HepG2 (cell line): Measurements from ENCODE around the gene C2orf49. TPM values are rescaled to one million over a fixed set of nuclear protein-coding genes. Genes with fewer than 3 reads are reported as not detected.

ENCODE experiments used
- ATAC-seq: fragments of 200-7000 bp; cut with Tn5 transposase; 3 replicates; pipeline ENCODE4 v1.9.1; 2020; ENCODE audit warnings: mild to moderate bottlenecking, moderate library complexity
- BruUV-seq: library from RNA; stranded (reverse); fragments of 400-500 nt; replicated peaks from 2 replicates; lab custom pipeline; 2021; lab: Mats Ljungman, UMichigan
- CTCF ChIA-PET: fragments of 300-600 bp; formaldehyde crosslinking; extraction: SDS; loops from one replicate; lab custom pipeline; 2021; ENCODE audit warnings: low total read pairs, inconsistent platforms, low intra/inter-chr PET ratio; lab: Yijun Ruan, JAX
- POLR2A ChIA-PET: fragments of 350-600 bp; sonication (Branson Sonifier 250); formaldehyde crosslinking; loops from one replicate; lab custom pipeline; 2020; ENCODE audit warnings: antibody characterized with exemption, inconsistent platforms; lab: Yijun Ruan, JAX
- DNase-seq: peaks from one replicate; pipeline ENCODE4 v3.0.0-alpha.2; 2015; ENCODE audit warnings: low spot score
- FAIRE-seq: peaks from 3 replicates; lab custom pipeline; 2011; peaks lifted over from hg19 to GRCh38; lab: Jason Lieb, UNC
- H2AFZ ChIP-seq: one replicate; pipeline ENCODE4 v1.6.1; 2011; ENCODE audit warnings: low read length, inconsistent platforms
- H3K27ac ChIP-seq: fragments of 300-600 bp; 3 replicates; pipeline ENCODE4 v1.8.0; 2011; ENCODE audit warnings: mixed run types, mild to moderate bottlenecking, mixed read lengths, low read length, inconsistent platforms; ENCODE audit not compliant: insufficient read depth; ENCODE audit errors: extremely low read length
- H3K27me3 ChIP-seq, 2 experiments: fragments of 200-600 bp in 1 of 2; 2 replicates in 1 of 2; 3 replicates in 1 of 2; pipeline versions ENCODE4 v1.6.0 to v1.8.0; 2011; ENCODE audit warnings: low read length in 2 of 2, mild to moderate bottlenecking in 2 of 2, moderate library complexity in 2 of 2, inconsistent platforms in 1 of 2; ENCODE audit not compliant: insufficient read depth in 2 of 2, control insufficient read depth in 1 of 2
- H3K36me3 ChIP-seq, 2 experiments: fragments of 200-600 bp in 1 of 2; replicated peaks in 1 of 2; 2 replicates in 1 of 2; 3 replicates in 1 of 2; pipeline versions ENCODE4 v1.5.1 to v1.8.0; 2011; ENCODE audit warnings: low read length in 2 of 2, inconsistent platforms in 1 of 2; ENCODE audit not compliant: insufficient read depth in 2 of 2, control insufficient read depth in 1 of 2
- H3K4me1 ChIP-seq: 2 replicates; pipeline ENCODE4 v1.5.1; 2012; ENCODE audit warnings: low read length, inconsistent platforms; ENCODE audit not compliant: insufficient read depth
- H3K4me2 ChIP-seq: 2 replicates; pipeline ENCODE4 v1.6.0; 2011; ENCODE audit warnings: low read depth, low read length, inconsistent platforms
- H3K4me3 ChIP-seq, 3 experiments: fragments of 200-600 bp in 1 of 3; sonication (generic), shearing (Covaris generic) in 1 of 3; replicated peaks in 1 of 3; 2 replicates each; pipeline ENCODE4 v1.5.1; 2011 to 2016; ENCODE audit warnings: low read length in 3 of 3, inconsistent platforms in 2 of 3, low read depth in 2 of 3, mild to moderate bottlenecking in 2 of 3, control low read depth in 1 of 3, mixed read lengths in 1 of 3; ENCODE audit not compliant: insufficient read depth in 1 of 3
- H3K79me2 ChIP-seq: one replicate; pipeline ENCODE4 v1.6.1; 2011; ENCODE audit warnings: low read length, inconsistent platforms; ENCODE audit not compliant: insufficient read depth
- H3K9ac ChIP-seq: 2 replicates; pipeline ENCODE4 v1.6.0; 2011; ENCODE audit warnings: mild to moderate bottlenecking, low read depth, low read length, inconsistent platforms; ENCODE audit not compliant: insufficient read depth
- H3K9me3 ChIP-seq: 2 replicates; pipeline ENCODE4 v1.5.1; 2012; ENCODE audit warnings: mild to moderate bottlenecking, low read length
- H4K20me1 ChIP-seq: 2 replicates; pipeline ENCODE4 v1.6.0; 2011; ENCODE audit warnings: inconsistent platforms, mild to moderate bottlenecking, low read length, moderate library complexity; ENCODE audit not compliant: insufficient read depth
- AGO1 ChIP-seq: fragments of 200-400 bp; formaldehyde crosslinking; IDR thresholded peaks from 2 replicates; pipeline ENCODE4 v1.6.1; 2017; ENCODE audit warnings: mild to moderate bottlenecking, low read depth, low read length, moderate library complexity; ENCODE audit not compliant: poor library complexity, severe bottlenecking
- MTF1 ChIP-seq: sonication (generic); formaldehyde crosslinking; IDR thresholded peaks from 2 replicates; pipeline ENCODE4 v1.5.0; 2020; ENCODE audit warnings: missing genetic modification reagents
- NBN ChIP-seq: fragments of 450-650 bp; conservative IDR thresholded peaks from 2 replicates; pipeline ENCODE4 v1.6.1; 2017
- NONO ChIP-seq, 2 experiments: fragments of 450-650 bp in 1 of 2; sonication (generic) in 1 of 2; formaldehyde crosslinking in 1 of 2; IDR thresholded peaks in 1 of 2; conservative IDR thresholded peaks in 1 of 2; 2 replicates each; pipeline versions ENCODE4 v1.6.1 to v1.8.0; 2017 to 2022; ENCODE audit warnings: mild to moderate bottlenecking in 1 of 2, missing genetic modification reagents in 1 of 2, moderate library complexity in 1 of 2
- RAD21 ChIP-seq: fragments of 450-650 bp; formaldehyde crosslinking; IDR thresholded peaks from 2 replicates; pipeline ENCODE4 v1.5.0; 2020; ENCODE audit warnings: mild to moderate bottlenecking
- SYNCRIP ChIP-seq: fragments of 200-400 bp; formaldehyde crosslinking; IDR thresholded peaks from 2 replicates; pipeline ENCODE4 v1.6.1; 2018; ENCODE audit warnings: mild to moderate bottlenecking, low read depth, low read length; ENCODE audit not compliant: insufficient read depth
- ZFX ChIP-seq: sonication (generic); formaldehyde crosslinking; IDR thresholded peaks from 2 replicates; pipeline ENCODE4 v1.4.0; 2020; ENCODE audit warnings: mild to moderate bottlenecking, low read depth, missing genetic modification reagents, moderate library complexity
- ZNF549 ChIP-seq: sonication (generic); formaldehyde crosslinking; IDR thresholded peaks from 2 replicates; pipeline ENCODE4 v1.5.0; 2020; ENCODE audit warnings: missing genetic modification reagents
- ZNF678 ChIP-seq: sonication (generic); formaldehyde crosslinking; IDR thresholded peaks from 2 replicates; pipeline ENCODE4 v1.4.0; 2020; ENCODE audit warnings: mild to moderate bottlenecking, missing genetic modification reagents
- WGBS: methylation state at CpG from one replicate; pipeline ENCODE4 v1.1.6; 2017; ENCODE audit warnings: low lambda C conversion rate; 5-methylcytosine and 5-hydroxymethylcytosine counted together
- in situ Hi-C: cut with HindIII; loops from 2 replicates; pipeline ENCODE4 v1.10.0; 2017; ENCODE audit warnings: low pct_unique_long_range_greater_than_20kb; ENCODE audit not compliant: extremely low pct_ligation_motif_present
- intact Hi-C: fragments of 100-400 bp; cut with micrococcal nuclease; formaldehyde crosslinking; loops from one replicate; pipeline ENCODE4 v1.10.0; 2022; ENCODE audit not compliant: unreplicated experiment
- polyA plus RNA-seq, 8 experiments: library from polyadenylated mRNA; depleted of rRNA in 3 of 8; stranded (reverse) in 7 of 8; unstranded in 1 of 8; fragments of >200 nt; fragmentation: Illumina TruSeq in 4 of 8; extraction: Trizol in 4 of 8; gene quantifications; 2 replicates each; pipeline versions ENCODE4 v1.2.1 to v1.2.3, GENCODE V29; 2011 to 2016; ENCODE audit warnings: low read depth in 4 of 8, missing spikeins in 1 of 8, mixed read lengths in 1 of 8; ENCODE audit not compliant: insufficient read depth in 1 of 8
- total RNA-seq, 5 experiments: library from RNA; depleted of rRNA; stranded (reverse); fragments of >200 nt; fragmentation: Illumina TruSeq; extraction: Trizol; gene quantifications; 2 replicates each; pipeline ENCODE4 v1.2.3, GENCODE V29; 2016; ENCODE audit warnings: low read depth in 1 of 5
- TF ChIP-seq, protein P1 (sequence below): sonication (generic); formaldehyde crosslinking; IDR thresholded peaks from 2 replicates; pipeline ENCODE4 v1.8.0; 2022; ENCODE audit warnings: missing genetic modification reagents, low read depth, mild to moderate bottlenecking, borderline replicate concordance
- TF ChIP-seq, protein P2 (sequence below), 2 experiments: sonication (generic) in 1 of 2; formaldehyde crosslinking in 1 of 2; IDR thresholded peaks; 2 replicates each; pipeline versions ENCODE4 v1.5.1 to v1.6.1; 2011 to 2020; ENCODE audit warnings: borderline replicate concordance in 1 of 2, low read depth in 1 of 2, low read length in 1 of 2, mild to moderate bottlenecking in 1 of 2, missing genetic modification reagents in 1 of 2, moderate library complexity in 1 of 2
- TF ChIP-seq, protein P3 (sequence below): sonication (generic); formaldehyde crosslinking; IDR thresholded peaks from 2 replicates; pipeline ENCODE4 v1.8.0; 2022; ENCODE audit warnings: missing genetic modification reagents, mild to moderate bottlenecking, inconsistent platforms, borderline replicate concordance
- TF ChIP-seq, protein P4 (sequence below): sonication (generic); formaldehyde crosslinking; IDR thresholded peaks from 2 replicates; pipeline ENCODE4 v1.5.0; 2020; ENCODE audit warnings: mild to moderate bottlenecking, missing genetic modification reagents

The C2orf49 gene
- total and polyA plus RNA-seq, 2 of the 13 experiments (the other 11 are each of a cell fraction or from before 2014, with no cell fraction given): 24.7 to 28.8 TPM

DNA sequence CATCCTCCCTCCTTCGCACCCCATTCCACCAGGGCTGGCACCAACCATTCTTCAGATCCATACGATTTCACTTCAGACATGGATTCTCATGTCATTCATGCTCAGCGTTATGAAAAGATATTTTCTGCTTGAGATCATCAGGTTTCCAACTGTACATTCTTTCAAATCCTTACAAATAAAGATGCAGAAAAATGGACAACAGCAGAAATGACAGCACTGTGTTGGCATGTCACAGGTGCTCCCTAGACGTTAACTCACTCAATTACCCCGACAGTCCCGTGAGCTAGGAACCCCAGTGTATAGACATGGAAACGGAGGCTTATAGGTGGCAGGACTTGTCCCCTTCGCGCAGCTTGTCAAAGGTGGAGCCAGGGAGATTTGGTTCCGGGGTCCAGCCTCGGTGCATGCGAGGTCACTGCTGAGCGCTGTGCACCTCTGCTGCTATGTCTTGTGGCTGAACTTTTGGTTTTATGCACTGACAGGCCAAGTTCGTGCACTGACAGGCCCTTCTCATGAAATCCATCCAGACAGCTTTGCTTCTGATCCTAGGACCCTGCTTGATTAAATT, 43.8 kb downstream of the C2orf49 start:
- no peak for ATAC-seq
- no TSS peak for BruUV-seq
- H3K4me1 ChIP-seq: peaks cover 15% of the 10 kb centered on the region
- H3K79me2 ChIP-seq: no peaks in the 10 kb centered on the region
- in situ Hi-C loops: no loop called here
- no peaks in the 10 kb centered on the region for H4K20me1 ChIP-seq
- H3K4me2 ChIP-seq: no peak overlapping the region
- H2AFZ ChIP-seq: no peak overlapping the region
- POLR2A ChIA-PET: no interaction called here
- no peak for FAIRE-seq
- no peak for TF ChIP-seq ZNF549
- TF ChIP-seq, protein P1, sequence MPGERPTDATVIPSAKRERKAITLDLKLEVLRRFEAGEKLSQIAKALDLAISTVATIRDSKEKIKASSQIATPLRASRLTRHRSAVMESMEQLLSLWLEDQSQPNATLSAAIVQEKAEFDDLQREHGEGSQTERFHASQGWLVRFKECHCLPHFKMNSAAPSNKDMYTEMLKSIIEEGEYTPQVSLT: no peak
- no peak for TF ChIP-seq NONO (IDR thresholded peaks at IDR 0.05)
- no peak for TF ChIP-seq NONO (CRISPR knock-in tag; conservative IDR thresholded peaks at IDR 0.05)
- no peak for TF ChIP-seq ZNF678 (CRISPR knock-in tag)
- TF ChIP-seq MTF1: no peak
- TF ChIP-seq AGO1: no peak
- no peak for TF ChIP-seq SYNCRIP
- TF ChIP-seq NBN: no peak
- TF ChIP-seq, protein P2, sequence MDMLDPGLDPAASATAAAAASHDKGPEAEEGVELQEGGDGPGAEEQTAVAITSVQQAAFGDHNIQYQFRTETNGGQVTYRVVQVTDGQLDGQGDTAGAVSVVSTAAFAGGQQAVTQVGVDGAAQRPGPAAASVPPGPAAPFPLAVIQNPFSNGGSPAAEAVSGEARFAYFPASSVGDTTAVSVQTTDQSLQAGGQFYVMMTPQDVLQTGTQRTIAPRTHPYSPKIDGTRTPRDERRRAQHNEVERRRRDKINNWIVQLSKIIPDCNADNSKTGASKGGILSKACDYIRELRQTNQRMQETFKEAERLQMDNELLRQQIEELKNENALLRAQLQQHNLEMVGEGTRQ (IDR thresholded peaks at IDR 0.05; ENCODE audit: low read depth, low read length): no peak
- TF ChIP-seq, protein P2 (CRISPR knock-in tag; IDR thresholded peaks at IDR 0.05; ENCODE audit: borderline replicate concordance): no peak
- TF ChIP-seq, protein P3, sequence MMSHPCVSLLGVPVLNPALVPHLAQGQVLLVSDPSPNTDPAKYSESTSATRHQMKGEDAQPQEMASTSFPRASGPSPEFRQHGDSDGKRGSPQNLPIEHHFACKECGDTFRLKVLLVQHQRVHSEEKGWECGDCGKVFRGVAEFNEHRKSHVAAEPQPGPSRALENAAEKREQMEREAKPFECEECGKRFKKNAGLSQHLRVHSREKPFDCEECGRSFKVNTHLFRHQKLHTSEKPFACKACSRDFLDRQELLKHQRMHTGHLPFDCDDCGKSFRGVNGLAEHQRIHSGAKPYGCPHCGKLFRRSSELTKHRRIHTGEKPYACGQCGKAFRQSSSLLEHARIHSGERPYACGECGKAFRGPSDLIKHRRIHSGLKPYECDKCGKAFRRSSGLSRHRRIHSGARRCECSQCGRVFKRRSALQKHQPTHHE: no peak
- no peak for TF ChIP-seq ZFX (CRISPR knock-in tag)
- TF ChIP-seq, protein P4, sequence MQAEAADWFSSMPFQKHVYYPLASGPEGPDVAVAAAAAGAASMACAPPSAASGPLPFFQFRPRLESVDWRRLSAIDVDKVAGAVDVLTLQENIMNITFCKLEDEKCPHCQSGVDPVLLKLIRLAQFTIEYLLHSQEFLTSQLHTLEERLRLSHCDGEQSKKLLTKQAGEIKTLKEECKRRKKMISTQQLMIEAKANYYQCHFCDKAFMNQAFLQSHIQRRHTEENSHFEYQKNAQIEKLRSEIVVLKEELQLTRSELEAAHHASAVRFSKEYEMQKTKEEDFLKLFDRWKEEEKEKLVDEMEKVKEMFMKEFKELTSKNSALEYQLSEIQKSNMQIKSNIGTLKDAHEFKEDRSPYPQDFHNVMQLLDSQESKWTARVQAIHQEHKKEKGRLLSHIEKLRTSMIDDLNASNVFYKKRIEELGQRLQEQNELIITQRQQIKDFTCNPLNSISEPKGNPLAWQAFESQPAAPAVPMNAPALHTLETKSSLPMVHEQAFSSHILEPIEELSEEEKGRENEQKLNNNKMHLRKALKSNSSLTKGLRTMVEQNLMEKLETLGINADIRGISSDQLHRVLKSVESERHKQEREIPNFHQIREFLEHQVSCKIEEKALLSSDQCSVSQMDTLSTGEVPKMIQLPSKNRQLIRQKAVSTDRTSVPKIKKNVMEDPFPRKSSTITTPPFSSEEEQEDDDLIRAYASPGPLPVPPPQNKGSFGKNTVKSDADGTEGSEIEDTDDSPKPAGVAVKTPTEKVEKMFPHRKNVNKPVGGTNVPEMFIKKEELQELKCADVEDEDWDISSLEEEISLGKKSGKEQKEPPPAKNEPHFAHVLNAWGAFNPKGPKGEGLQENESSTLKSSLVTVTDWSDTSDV: no peak
- no peak for TF ChIP-seq RAD21 (CRISPR knock-in tag)
- no peaks in the 10 kb centered on the region for H3K9me3 ChIP-seq
- 96% methylated on average over 14 of the region's 14 CpGs for WGBS
- H3K27me3 ChIP-seq: no peaks in the 10 kb centered on the region
- DNase-seq: no peak
- no peak overlapping the region for H3K27ac ChIP-seq
- peaks cover 9 to 14% of the 10 kb centered on the region in 2 experiments; a peak in 4 of 5 replicates for H3K36me3 ChIP-seq
- intact Hi-C loops: no loop called here
- H3K4me3 ChIP-seq: no peak overlapping the region
- CTCF ChIA-PET: no interaction called here
- H3K9ac ChIP-seq: no peak overlapping the region
